MG63 (cell line): Measurements from ENCODE around the gene PPARGC1A. TPM values are rescaled to one million over a fixed set of nuclear protein-coding genes. Genes with fewer than 3 reads are reported as not detected.

Experiments used
- DNase-seq: peaks from one replicate; pipeline ENCODE4 v3.0.0-alpha.2; 2020
- H3K27me3 ChIP-seq: fragments of 250-450 bp; sonication (Bioruptor Pico); 2 replicates; pipeline ENCODE4 v1.5.1; 2020; ENCODE audit warnings: mild to moderate bottlenecking, moderate library complexity
- H3K36me3 ChIP-seq: fragments of 250-450 bp; sonication (Bioruptor Pico); 2 replicates; pipeline ENCODE4 v1.5.1; 2020; ENCODE audit warnings: mild to moderate bottlenecking, moderate library complexity
- H3K4me3 ChIP-seq: fragments of 250-450 bp; sonication (Bioruptor Pico); 2 replicates; pipeline ENCODE4 v1.5.1; 2020; ENCODE audit warnings: mild to moderate bottlenecking, moderate library complexity
- H3K9me3 ChIP-seq: fragments of 250-450 bp; sonication (Bioruptor Pico); 2 replicates; pipeline ENCODE4 v1.5.1; 2020; ENCODE audit warnings: mild to moderate bottlenecking, moderate library complexity
- total RNA-seq: library from RNA; depleted of rRNA; stranded (reverse); fragments of >200 nt; shearing (Covaris generic); gene quantifications from 2 replicates; pipeline ENCODE4 v1.2.3, GENCODE V29; 2014; ENCODE audit warnings: low replicate concordance

The PPARGC1A gene
- total RNA-seq, 1 experiment from 2014 or later: not detected

GRCh38 chr4:23888421-23889319 is 1.2 kb downstream of the PPARGC1A start:
- no peaks in the 10 kb centered on the region for H3K9me3 ChIP-seq
- peak overlapping the region; percentile 35 for H3K4me3 ChIP-seq
- H3K27me3 ChIP-seq: no peaks in the 10 kb centered on the region
- DNase-seq: no peak
- no peaks in the 10 kb centered on the region for H3K36me3 ChIP-seq

- Histone ChIP-seq H3K27me3 (no peaks in the 10 kb centered on the region), H3K4me3 (no peak overlapping the region), H3K9me3 (no peaks in the 10 kb centered on the region), H3K36me3 (no peaks in the 10 kb centered on the region)
- DNase-seq: no peak
These were observed 1.9 kb downstream of the PPARGC1A start for GRCh38 chr4:23887989-23888388.

- H3K27me3 ChIP-seq: no peaks in the 10 kb centered on the region
- H3K4me3 ChIP-seq: no peak overlapping the region
- H3K9me3 ChIP-seq: no peaks in the 10 kb centered on the region
- no peak for DNase-seq
- H3K36me3 ChIP-seq: no peaks in the 10 kb centered on the region
These were observed 2.7 kb downstream of the PPARGC1A start for GRCh38 chr4:23887173-23887572.

- DNase-seq: no peak
- no peaks in the 10 kb centered on the region for H3K36me3 ChIP-seq
- no peaks in the 10 kb centered on the region for H3K9me3 ChIP-seq
- H3K4me3 ChIP-seq: no peak overlapping the region
- no peaks in the 10 kb centered on the region for H3K27me3 ChIP-seq
These were observed 3.8 kb downstream of the PPARGC1A start for GRCh38 chr4:23885943-23886590.

GRCh38 chr4:23884741-23885140 is 5.1 kb downstream of the PPARGC1A start:
- Histone ChIP-seq H3K9me3 (no peaks in the 10 kb centered on the region), H3K27me3 (no peaks in the 10 kb centered on the region), H3K4me3 (no peak overlapping the region), H3K36me3 (no peaks in the 10 kb centered on the region)
- DNase-seq: no peak

- DNase-seq: no peak
- H3K4me3 ChIP-seq: no peak overlapping the region
- H3K36me3 ChIP-seq: no peaks in the 10 kb centered on the region
- no peaks in the 10 kb centered on the region for H3K27me3 ChIP-seq
- no peaks in the 10 kb centered on the region for H3K9me3 ChIP-seq
These were observed 5.6 kb downstream of the PPARGC1A start for GRCh38 chr4:23884261-23884660.

- no peaks in the 10 kb centered on the region for H3K36me3 ChIP-seq
- DNase-seq: no peak
- H3K9me3 ChIP-seq: no peaks in the 10 kb centered on the region
- no peaks in the 10 kb centered on the region for H3K27me3 ChIP-seq
- no peak overlapping the region for H3K4me3 ChIP-seq
These were observed 6.8 kb downstream of the PPARGC1A start for GRCh38 chr4:23882976-23883531.

GRCh38 chr4:23881674-23882337 is 8.0 kb downstream of the PPARGC1A start:
- Histone ChIP-seq H3K4me3 (no peak overlapping the region), H3K36me3 (no peaks in the 10 kb centered on the region), H3K27me3 (no peaks in the 10 kb centered on the region), H3K9me3 (no peaks in the 10 kb centered on the region)
- DNase-seq: no peak

GRCh38 chr4:23881052-23881501 is 8.8 kb downstream of the PPARGC1A start:
- DNase-seq: no peak
- no peaks in the 10 kb centered on the region for H3K27me3 ChIP-seq
- no peaks in the 10 kb centered on the region for H3K36me3 ChIP-seq
- no peak overlapping the region for H3K4me3 ChIP-seq
- no peaks in the 10 kb centered on the region for H3K9me3 ChIP-seq

GRCh38 chr4:23878912-23879732 is 10.7 kb downstream of the PPARGC1A start:
- DNase-seq: no peak
- H3K9me3 ChIP-seq: no peaks in the 10 kb centered on the region
- no peak overlapping the region for H3K4me3 ChIP-seq
- H3K36me3 ChIP-seq: no peaks in the 10 kb centered on the region
- H3K27me3 ChIP-seq: no peaks in the 10 kb centered on the region

GRCh38 chr4:23878246-23878891 is 11.5 kb downstream of the PPARGC1A start:
- Histone ChIP-seq H3K36me3 (no peaks in the 10 kb centered on the region), H3K4me3 (no peak overlapping the region), H3K27me3 (no peaks in the 10 kb centered on the region), H3K9me3 (no peaks in the 10 kb centered on the region)
- DNase-seq: no peak

GRCh38 chr4:23877758-23878229 is 12.1 kb downstream of the PPARGC1A start:
- no peaks in the 10 kb centered on the region for H3K9me3 ChIP-seq
- no peaks in the 10 kb centered on the region for H3K27me3 ChIP-seq
- H3K36me3 ChIP-seq: no peaks in the 10 kb centered on the region
- DNase-seq: peak; percentile 63
- no peak overlapping the region for H3K4me3 ChIP-seq

- Histone ChIP-seq H3K9me3 (no peaks in the 10 kb centered on the region), H3K4me3 (no peak overlapping the region), H3K27me3 (no peaks in the 10 kb centered on the region), H3K36me3 (no peaks in the 10 kb centered on the region)
- DNase-seq: no peak
These were observed 13.3 kb downstream of the PPARGC1A start for GRCh38 chr4:23876418-23877089.

GRCh38 chr4:23875317-23875716 is 14.5 kb downstream of the PPARGC1A start:
- Histone ChIP-seq H3K9me3 (no peaks in the 10 kb centered on the region), H3K27me3 (no peaks in the 10 kb centered on the region)
- DNase-seq: no peak

GRCh38 chr4:23874536-23874901 is 15.3 kb downstream of the PPARGC1A start:
- H3K9me3 ChIP-seq: no peaks in the 10 kb centered on the region
- DNase-seq: no peak
- H3K36me3 ChIP-seq: no peaks in the 10 kb centered on the region
- H3K27me3 ChIP-seq: no peaks in the 10 kb centered on the region
- no peak overlapping the region for H3K4me3 ChIP-seq

More at GRCh38 chr4:23875317-23875716, 14.5 kb downstream of the PPARGC1A start:
- no peaks in the 10 kb centered on the region for H3K36me3 ChIP-seq
- H3K4me3 ChIP-seq: no peak overlapping the region
